T-helper 2 cell treated with Interferon-gamma antibody and Interleukin-4, amounts not matched to agents 5 μg/mL and 100 μg/mL, for 36 hours (primary cell): ENCODE data around the gene ABCC6.
A peak's percentile ranks its signal among the peaks of the same experiment; 100 is the strongest.
"Not testable (repeated sequence)": the region's sequence is repeated elsewhere in the genome, so short reads cannot be mapped to it uniquely, and the experiment has no call there.

Experiments used
- DNase-seq: peaks from one replicate; pipeline ENCODE4 v3.0.0; 2021; ENCODE audit warnings: low spot score
- H3K27ac Mint-ChIP-seq: one replicate; pipeline ENCODE4 v1.8.0; 2021; ENCODE audit warnings: mild to moderate bottlenecking, mixed read lengths
- H3K27me3 Mint-ChIP-seq: one replicate; pipeline ENCODE4 v1.8.0; 2021; ENCODE audit warnings: low read depth, mixed read lengths
- H3K36me3 Mint-ChIP-seq: one replicate; pipeline ENCODE4 v1.8.0; 2021; ENCODE audit warnings: low read depth, mixed read lengths
- H3K4me1 Mint-ChIP-seq: one replicate; pipeline ENCODE4 v1.8.0; 2021; ENCODE audit warnings: low read depth, mixed read lengths
- H3K4me3 Mint-ChIP-seq: one replicate; pipeline ENCODE4 v1.8.0; 2022; ENCODE audit warnings: mild to moderate bottlenecking, moderate library complexity, mixed read lengths
- H3K9me3 Mint-ChIP-seq: one replicate; pipeline ENCODE4 v1.8.0; 2021; ENCODE audit warnings: mixed read lengths

ABCC6 gene

GRCh38 chr16:16247439-16247838 is 24.1 kb upstream of the ABCC6 start:
- H3K4me1 Mint-ChIP-seq, H3K27me3 Mint-ChIP-seq, H3K27ac Mint-ChIP-seq, DNase-seq, H3K9me3 Mint-ChIP-seq, H3K4me3 Mint-ChIP-seq, H3K36me3 Mint-ChIP-seq: not testable (repeated sequence)

GRCh38 chr16:16246578-16247262 is 23.4 kb upstream of the ABCC6 start:
- DNase-seq, H3K27me3 Mint-ChIP-seq, H3K9me3 Mint-ChIP-seq, H3K27ac Mint-ChIP-seq, H3K4me1 Mint-ChIP-seq, H3K4me3 Mint-ChIP-seq, H3K36me3 Mint-ChIP-seq: not testable (repeated sequence)

GRCh38 chr16:16243886-16244285 is 20.6 kb upstream of the ABCC6 start:
- not testable (repeated sequence) for H3K9me3 Mint-ChIP-seq, H3K36me3 Mint-ChIP-seq, H3K27me3 Mint-ChIP-seq, H3K4me1 Mint-ChIP-seq, H3K27ac Mint-ChIP-seq, H3K4me3 Mint-ChIP-seq, DNase-seq

- not testable (repeated sequence) for H3K36me3 Mint-ChIP-seq, H3K27me3 Mint-ChIP-seq, H3K4me1 Mint-ChIP-seq, DNase-seq, H3K4me3 Mint-ChIP-seq, H3K9me3 Mint-ChIP-seq, H3K27ac Mint-ChIP-seq
Observed at GRCh38 chr16:16240667-16241066, 17.4 kb upstream of the ABCC6 start.

- H3K4me3 Mint-ChIP-seq, H3K27ac Mint-ChIP-seq, H3K9me3 Mint-ChIP-seq, DNase-seq, H3K4me1 Mint-ChIP-seq, H3K27me3 Mint-ChIP-seq, H3K36me3 Mint-ChIP-seq: not testable (repeated sequence)
Observed at GRCh38 chr16:16237738-16238137, 14.4 kb upstream of the ABCC6 start.

- not testable (repeated sequence) for H3K27ac Mint-ChIP-seq, H3K4me3 Mint-ChIP-seq
Observed at GRCh38 chr16:16237071-16237470, 13.8 kb upstream of the ABCC6 start.

GRCh38 chr16:16232692-16233061 is 9.4 kb upstream of the ABCC6 start:
- H3K4me3 Mint-ChIP-seq, H3K36me3 Mint-ChIP-seq, H3K27me3 Mint-ChIP-seq: not testable (repeated sequence)

More at GRCh38 chr16:16237071-16237470, 13.8 kb upstream of the ABCC6 start:
- H3K27me3 Mint-ChIP-seq, DNase-seq, H3K36me3 Mint-ChIP-seq, H3K4me1 Mint-ChIP-seq, H3K9me3 Mint-ChIP-seq: not testable (repeated sequence)

GRCh38 chr16:16223662-16224241 is 458 bp upstream of the ABCC6 start:
- H3K4me1 Mint-ChIP-seq, H3K27me3 Mint-ChIP-seq, H3K9me3 Mint-ChIP-seq, H3K36me3 Mint-ChIP-seq, H3K27ac Mint-ChIP-seq, DNase-seq: not testable (repeated sequence)
- H3K4me3 Mint-ChIP-seq: peak overlapping the region; percentile 36

More at GRCh38 chr16:16232692-16233061, 9.4 kb upstream of the ABCC6 start:
- not testable (repeated sequence) for H3K27ac Mint-ChIP-seq, H3K4me1 Mint-ChIP-seq, DNase-seq, H3K9me3 Mint-ChIP-seq

- not testable (repeated sequence) for DNase-seq, H3K27me3 Mint-ChIP-seq, H3K27ac Mint-ChIP-seq, H3K36me3 Mint-ChIP-seq, H3K9me3 Mint-ChIP-seq, H3K4me1 Mint-ChIP-seq, H3K4me3 Mint-ChIP-seq
Observed at GRCh38 chr16:16221382-16221781, 1.9 kb downstream of the ABCC6 start.

- not testable (repeated sequence) for H3K4me1 Mint-ChIP-seq, H3K27ac Mint-ChIP-seq, DNase-seq, H3K9me3 Mint-ChIP-seq, H3K27me3 Mint-ChIP-seq, H3K4me3 Mint-ChIP-seq, H3K36me3 Mint-ChIP-seq
Observed at GRCh38 chr16:16220449-16220848, 2.8 kb downstream of the ABCC6 start.

GRCh38 chr16:16218787-16219186 is 4.5 kb downstream of the ABCC6 start:
- not testable (repeated sequence) for H3K4me1 Mint-ChIP-seq, H3K27ac Mint-ChIP-seq

GRCh38 chr16:16218349-16218748 is 4.9 kb downstream of the ABCC6 start:
- H3K4me3 Mint-ChIP-seq, H3K36me3 Mint-ChIP-seq, H3K9me3 Mint-ChIP-seq, DNase-seq, H3K27ac Mint-ChIP-seq, H3K27me3 Mint-ChIP-seq, H3K4me1 Mint-ChIP-seq: not testable (repeated sequence)

More at GRCh38 chr16:16218787-16219186, 4.5 kb downstream of the ABCC6 start:
- not testable (repeated sequence) for H3K27me3 Mint-ChIP-seq, H3K4me3 Mint-ChIP-seq, H3K36me3 Mint-ChIP-seq, DNase-seq, H3K9me3 Mint-ChIP-seq

GRCh38 chr16:16213863-16214293 is 9.4 kb downstream of the ABCC6 start:
- not testable (repeated sequence) for DNase-seq, H3K4me1 Mint-ChIP-seq, H3K4me3 Mint-ChIP-seq, H3K27ac Mint-ChIP-seq, H3K9me3 Mint-ChIP-seq, H3K36me3 Mint-ChIP-seq, H3K27me3 Mint-ChIP-seq

- not testable (repeated sequence) for H3K27me3 Mint-ChIP-seq, H3K27ac Mint-ChIP-seq, DNase-seq, H3K4me3 Mint-ChIP-seq, H3K36me3 Mint-ChIP-seq, H3K4me1 Mint-ChIP-seq, H3K9me3 Mint-ChIP-seq
Observed at GRCh38 chr16:16211404-16211803, 11.9 kb downstream of the ABCC6 start.

- H3K9me3 Mint-ChIP-seq, H3K4me3 Mint-ChIP-seq, H3K36me3 Mint-ChIP-seq, H3K27ac Mint-ChIP-seq, H3K27me3 Mint-ChIP-seq, DNase-seq, H3K4me1 Mint-ChIP-seq: not testable (repeated sequence)
Observed at GRCh38 chr16:16208461-16208860, 14.8 kb downstream of the ABCC6 start.
